Glutamatergic neuron (in vitro differentiated cells): ENCODE data around the gene KRT9. TPM values are rescaled to one million over a fixed set of nuclear protein-coding genes. Genes with fewer than 3 reads are reported as not detected.

Experiments
- DNase-seq: peaks from one replicate; pipeline ENCODE4 v3.0.0; 2022
- H3K27ac Mint-ChIP-seq: one replicate; pipeline ENCODE4 v1.8.0; 2020; ENCODE audit warnings: mild to moderate bottlenecking, mixed read lengths, inconsistent platforms; ENCODE audit not compliant: unreplicated experiment
- H3K27me3 Mint-ChIP-seq: one replicate; pipeline ENCODE4 v1.8.0; 2020; ENCODE audit warnings: mild to moderate bottlenecking, moderate library complexity, mixed read lengths, inconsistent platforms; ENCODE audit not compliant: unreplicated experiment
- H3K36me3 Mint-ChIP-seq: one replicate; pipeline ENCODE4 v1.8.0; 2020; ENCODE audit warnings: mild to moderate bottlenecking, mixed read lengths, inconsistent platforms; ENCODE audit not compliant: unreplicated experiment
- H3K4me1 Mint-ChIP-seq: one replicate; pipeline ENCODE4 v1.8.0; 2020; ENCODE audit warnings: mild to moderate bottlenecking, low read depth, mixed read lengths, inconsistent platforms; ENCODE audit not compliant: unreplicated experiment
- H3K4me3 Mint-ChIP-seq: one replicate; pipeline ENCODE4 v1.8.0; 2020; ENCODE audit warnings: mild to moderate bottlenecking, mixed read lengths, inconsistent platforms; ENCODE audit not compliant: unreplicated experiment
- H3K9me3 Mint-ChIP-seq: one replicate; pipeline ENCODE4 v1.8.0; 2020; ENCODE audit warnings: mild to moderate bottlenecking, moderate library complexity, mixed read lengths, inconsistent platforms; ENCODE audit not compliant: unreplicated experiment
- total RNA-seq: library from RNA; stranded (reverse); fragmentation: NEBNext Ultra II Directional; extraction: Animal tissue kit (Norgen Biotek cat#: 25700); gene quantifications from one replicate; pipeline ENCODE4 v1.2.1, GENCODE V29; 2021; ENCODE audit not compliant: unreplicated experiment
- TF ChIP-seq, protein P1 (sequence below): fragments of 200-600 bp; sonication (generic); IDR thresholded peaks from one replicate; pipeline ENCODE4 v1.5.0; 2021; ENCODE audit not compliant: partially characterized antibody, unreplicated experiment

KRT9 gene
- total RNA-seq, 1 donor from 2014 or later, result not detected

DNA sequence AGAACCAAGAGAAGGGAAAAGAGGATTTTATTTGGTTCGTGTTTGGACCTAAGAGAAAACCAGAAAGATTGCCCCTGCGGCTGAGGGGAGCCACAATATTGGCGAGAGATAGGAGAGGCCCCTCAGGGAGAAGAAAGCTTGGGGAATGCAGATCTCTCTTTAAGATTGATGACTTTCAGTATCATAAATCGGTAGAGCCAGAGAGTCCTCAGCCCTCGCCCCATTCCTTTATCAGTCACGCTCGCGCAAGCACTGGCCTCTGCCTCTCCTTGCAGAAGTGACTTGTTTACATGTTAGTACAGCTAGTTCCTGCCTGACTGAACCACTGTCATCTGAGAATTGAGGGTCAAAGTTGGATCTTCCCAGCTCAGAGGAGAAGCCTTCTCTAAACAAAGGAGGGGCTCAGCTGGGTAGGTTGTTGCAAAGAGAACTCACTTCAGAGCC lies 22.2 kb downstream of the KRT9 start:
- peaks cover 5% of the 10 kb centered on the region for H3K27me3 Mint-ChIP-seq
- TF ChIP-seq, protein P1, sequence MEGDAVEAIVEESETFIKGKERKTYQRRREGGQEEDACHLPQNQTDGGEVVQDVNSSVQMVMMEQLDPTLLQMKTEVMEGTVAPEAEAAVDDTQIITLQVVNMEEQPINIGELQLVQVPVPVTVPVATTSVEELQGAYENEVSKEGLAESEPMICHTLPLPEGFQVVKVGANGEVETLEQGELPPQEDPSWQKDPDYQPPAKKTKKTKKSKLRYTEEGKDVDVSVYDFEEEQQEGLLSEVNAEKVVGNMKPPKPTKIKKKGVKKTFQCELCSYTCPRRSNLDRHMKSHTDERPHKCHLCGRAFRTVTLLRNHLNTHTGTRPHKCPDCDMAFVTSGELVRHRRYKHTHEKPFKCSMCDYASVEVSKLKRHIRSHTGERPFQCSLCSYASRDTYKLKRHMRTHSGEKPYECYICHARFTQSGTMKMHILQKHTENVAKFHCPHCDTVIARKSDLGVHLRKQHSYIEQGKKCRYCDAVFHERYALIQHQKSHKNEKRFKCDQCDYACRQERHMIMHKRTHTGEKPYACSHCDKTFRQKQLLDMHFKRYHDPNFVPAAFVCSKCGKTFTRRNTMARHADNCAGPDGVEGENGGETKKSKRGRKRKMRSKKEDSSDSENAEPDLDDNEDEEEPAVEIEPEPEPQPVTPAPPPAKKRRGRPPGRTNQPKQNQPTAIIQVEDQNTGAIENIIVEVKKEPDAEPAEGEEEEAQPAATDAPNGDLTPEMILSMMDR, result no peak
- peaks cover 4% of the 10 kb centered on the region for H3K9me3 Mint-ChIP-seq
- no peak for DNase-seq
- peak overlapping the region; percentile 75 for H3K27ac Mint-ChIP-seq
- no peaks in the 10 kb centered on the region for H3K4me1 Mint-ChIP-seq
- no peak overlapping the region for H3K4me3 Mint-ChIP-seq
- H3K36me3 Mint-ChIP-seq, result peaks cover 5% of the 10 kb centered on the region

DNA sequence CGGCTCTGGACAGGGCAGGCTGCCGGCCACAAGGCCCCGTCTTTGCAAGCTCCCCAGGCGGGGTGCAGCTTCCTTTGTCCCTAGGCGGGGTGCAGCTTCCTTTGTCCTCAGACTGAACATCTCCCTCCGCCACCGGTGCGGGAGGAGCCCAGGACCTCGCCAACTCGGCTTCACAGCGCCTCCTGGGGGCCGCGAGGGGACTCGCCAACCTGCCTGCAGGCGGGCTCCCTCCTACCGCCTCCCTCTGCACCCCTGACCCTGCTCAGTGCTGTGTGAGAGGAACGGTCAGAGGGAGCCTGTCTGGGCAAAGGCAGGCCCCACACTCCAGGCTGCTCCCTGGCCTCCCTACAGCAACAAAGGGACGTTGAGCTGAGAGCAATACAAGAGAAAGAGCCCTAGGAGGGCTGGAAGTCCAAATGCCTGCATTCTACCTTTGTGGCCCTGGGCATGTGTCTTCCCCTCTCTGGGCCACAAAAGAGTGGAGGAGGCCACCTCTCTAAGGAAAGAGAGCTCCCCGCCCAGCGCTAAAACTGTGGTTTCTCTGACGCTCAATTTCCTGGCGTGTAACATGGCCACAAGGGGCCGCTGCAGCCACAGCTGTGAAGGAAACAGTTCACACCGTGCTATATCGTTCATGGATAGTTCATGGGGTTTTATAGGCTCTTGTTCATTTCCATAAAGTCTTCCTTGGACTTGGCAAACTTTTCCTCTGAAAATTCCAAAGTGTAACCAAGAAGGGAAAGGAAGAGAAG lies 22.8 kb downstream of the KRT9 start:
- DNase-seq, result peak; percentile 93
- peaks cover 3% of the 10 kb centered on the region for H3K4me1 Mint-ChIP-seq
- no peak overlapping the region for H3K4me3 Mint-ChIP-seq
- peak overlapping the region; percentile 75 for H3K27ac Mint-ChIP-seq
- peaks cover 5% of the 10 kb centered on the region for H3K27me3 Mint-ChIP-seq
- H3K9me3 Mint-ChIP-seq, result peaks cover 4% of the 10 kb centered on the region
- peaks cover 5% of the 10 kb centered on the region for H3K36me3 Mint-ChIP-seq
- TF ChIP-seq, protein P1, result peak; percentile 93

DNA sequence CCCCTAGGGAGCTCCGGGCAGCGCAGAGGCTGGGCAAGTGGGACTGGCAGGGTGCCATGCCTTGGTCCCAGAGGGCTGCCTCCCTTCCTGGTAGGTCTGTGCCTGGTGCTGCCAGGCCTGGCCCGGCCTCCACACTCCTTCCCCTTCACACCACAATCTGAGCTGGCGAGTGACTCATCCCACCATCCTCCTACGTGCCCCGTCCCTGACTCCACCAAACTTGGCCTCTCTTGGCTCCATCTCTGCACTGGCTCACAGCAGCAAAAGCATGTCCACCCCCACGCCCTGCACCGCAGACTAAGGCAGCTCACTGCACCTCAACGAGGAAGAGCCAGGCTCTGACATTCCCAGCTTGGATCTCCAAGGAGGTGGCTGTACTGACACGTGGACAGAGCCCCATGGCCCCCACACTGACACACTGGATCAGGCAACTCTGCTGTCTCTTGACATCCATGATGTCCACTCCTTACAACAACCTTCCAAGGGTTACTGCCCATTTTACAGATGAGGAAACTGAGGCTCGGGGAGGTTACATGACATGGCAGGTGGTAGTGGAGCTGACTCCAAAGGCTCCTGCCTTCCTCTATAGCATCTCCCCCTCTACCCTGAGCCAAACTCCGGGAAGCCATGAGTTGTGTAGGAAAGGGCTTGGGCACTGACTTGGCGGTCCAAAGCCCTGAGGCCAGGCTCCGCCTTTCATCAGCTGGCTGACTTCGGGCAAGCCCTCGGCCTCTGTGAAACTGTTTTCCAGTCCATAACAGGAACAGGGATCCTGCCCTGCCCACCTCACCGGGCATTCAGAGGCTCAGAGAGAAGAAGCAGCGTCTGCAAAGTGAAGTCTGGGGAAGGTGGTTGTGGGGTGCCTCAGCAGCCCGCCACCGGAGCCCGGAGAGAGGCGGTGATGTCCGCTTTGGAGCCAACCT lies 23.7 kb downstream of the KRT9 start:
- H3K36me3 Mint-ChIP-seq, result peaks cover 5% of the 10 kb centered on the region
- DNase-seq, result no peak
- H3K9me3 Mint-ChIP-seq, result peaks cover 4% of the 10 kb centered on the region
- TF ChIP-seq, protein P1, result no peak
- no peak overlapping the region for H3K4me3 Mint-ChIP-seq
- peak overlapping the region; percentile 64 for H3K27ac Mint-ChIP-seq
- peaks cover 3% of the 10 kb centered on the region for H3K4me1 Mint-ChIP-seq
- peaks cover 4% of the 10 kb centered on the region for H3K27me3 Mint-ChIP-seq

DNA sequence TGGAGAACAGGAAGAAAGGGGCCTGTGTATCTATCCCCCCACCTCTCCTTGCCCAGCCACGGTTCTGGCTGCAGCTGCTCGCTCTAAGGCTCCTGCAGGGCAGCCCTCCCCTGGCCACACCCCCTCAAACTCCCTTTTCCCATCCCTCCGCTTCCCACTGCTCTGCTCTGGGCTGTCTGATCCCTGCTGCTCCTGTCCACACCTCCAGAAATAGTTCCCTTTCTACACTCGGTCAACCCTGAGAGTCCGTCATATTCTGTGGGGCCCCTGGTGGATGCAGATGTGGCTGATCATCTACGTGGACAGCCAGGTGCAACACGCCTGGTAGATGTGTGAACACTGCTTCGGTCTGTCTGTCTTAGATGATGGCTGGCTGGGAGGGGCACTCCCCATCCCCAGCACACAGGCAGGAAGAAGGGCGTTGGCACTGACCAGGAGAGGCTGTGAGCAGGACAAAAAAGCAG lies 24.4 kb downstream of the KRT9 start:
- Mint-ChIP-seq H3K4me3 (no peak overlapping the region), H3K4me1 (peaks cover 3% of the 10 kb centered on the region), H3K27me3 (peaks cover 3% of the 10 kb centered on the region), H3K9me3 (peaks cover 3% of the 10 kb centered on the region), H3K27ac (no peak overlapping the region), H3K36me3 (peaks cover 5% of the 10 kb centered on the region)
- DNase-seq, result no peak
- TF ChIP-seq, protein P1, result no peak

DNA sequence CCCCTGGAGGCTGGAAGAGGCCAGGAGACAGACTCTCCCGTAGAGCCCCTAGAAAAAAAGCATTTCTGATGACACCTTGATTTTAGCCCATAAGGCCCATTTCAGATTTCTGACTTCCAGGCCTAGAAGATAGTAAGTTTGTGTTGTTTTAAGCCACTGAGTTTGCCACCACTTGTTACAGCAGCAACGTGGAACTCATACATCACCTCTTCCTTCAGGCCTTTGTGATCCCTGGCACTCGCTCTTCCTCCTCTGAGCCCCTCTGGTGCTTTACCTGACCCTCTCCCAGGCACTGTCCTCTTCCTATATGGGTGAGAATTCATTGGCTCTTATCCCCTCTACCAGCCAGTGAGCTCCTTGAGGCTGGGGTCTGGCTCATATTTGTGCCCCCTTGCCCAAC lies 25.0 kb downstream of the KRT9 start:
- Mint-ChIP-seq H3K4me1 (peaks cover 3% of the 10 kb centered on the region), H3K4me3 (no peak overlapping the region), H3K27me3 (peaks cover 3% of the 10 kb centered on the region), H3K9me3 (peaks cover 3% of the 10 kb centered on the region), H3K27ac (no peak overlapping the region), H3K36me3 (peaks cover 5% of the 10 kb centered on the region)
- TF ChIP-seq, protein P1, result no peak
- DNase-seq, result no peak
